ENCODE results near the gene CTNNBIP1. TPM values are rescaled to one million over a fixed set of nuclear protein-coding genes. Genes with fewer than 3 reads are reported as not detected.

Gene CTNNBIP1
- total and polyA plus RNA-seq, 9 of the 15 experiments (the other 6 are each of a cell fraction or from before 2014, with no cell fraction given) = 0.65 to 29.2 (median 14.7) TPM

GRCh38 chr1:9910423-9911178 lies 532 bp upstream of the CTNNBIP1 start (continued):
- TF ChIP-seq THAP12 (CRISPR knock-in tag; IDR thresholded peaks at IDR 0.05) (peak; percentile 86), ZNF79 (CRISPR knock-in tag; IDR thresholded peaks at IDR 0.05; ENCODE audit: low read depth) (peak; percentile 29; the same call in 1 of the 2 replicates), ZKSCAN1 (IDR thresholded peaks at IDR 0.05; ENCODE audit: low read depth, low read length) (0 out of 2 replicates have a peak, but pooled peaks have one; percentile 2), MLX (CRISPR knock-in tag; conservative IDR thresholded peaks at IDR 0.05) (no peak), TBP (optimal IDR thresholded peaks at IDR 0.05; ENCODE audit: low read depth, low read length) (peak; percentile 71), E2F4 (CRISPR knock-in tag; IDR thresholded peaks at IDR 0.05; ENCODE audit: low read depth) (no peak), ARID3B (CRISPR knock-in tag; IDR thresholded peaks at IDR 0.05; ENCODE audit: borderline replicate concordance) (0 out of 2 replicates have a peak, but pooled peaks have one; percentile 29), ATF4 (CRISPR knock-in tag; IDR thresholded peaks at IDR 0.05) (peak; percentile 38; the same call in 1 of the 2 replicates), ATF1 (CRISPR knock-in tag; IDR thresholded peaks at IDR 0.05) (no peak), ATF1 (tag; IDR thresholded peaks at IDR 0.05) (peak; percentile 83), ZFX (CRISPR knock-in tag; IDR thresholded peaks at IDR 0.05) (peak; percentile 90), AFF1 (IDR thresholded peaks at IDR 0.05; ENCODE audit: low read depth in 1 of 2, partially characterized antibody in 2 of 2) (peak in 1 of 2 experiments; percentile 48), CREB1 (IDR thresholded peaks at IDR 0.05) (peak; percentile 40; the same call in 1 of the 2 replicates), CREB1 (CRISPR knock-in tag; IDR thresholded peaks at IDR 0.05) (no peak; the same call in 1 of the 2 replicates), DMBX1 (CRISPR knock-in tag; IDR thresholded peaks at IDR 0.05; ENCODE audit: borderline replicate concordance) (peak; percentile 44)
